Astrocyte of the cerebellum (primary cell): ENCODE measurements around the gene PRTFDC1.

Experiments
- DNase-seq: peaks from one replicate; pipeline ENCODE4 v3.0.0-alpha.2; 2011; ENCODE audit warnings: low read depth
- H3K4me3 ChIP-seq: 2 replicates; pipeline ENCODE4 v1.5.1; 2011; ENCODE audit warnings: mild to moderate bottlenecking, low read depth, low read length, moderate library complexity
- in situ Hi-C: cut with HindIII; loops from 2 replicates; pipeline ENCODE4 v1.10.0; 2017; ENCODE audit warnings: low sequenced_read_pairs
- TF ChIP-seq, protein P1 (sequence below): IDR thresholded peaks from 2 replicates; pipeline ENCODE4 v1.5.1; 2012; ENCODE audit warnings: low read length, low read depth, moderate library complexity, mild to moderate bottlenecking; ENCODE audit errors: missing control alignments

Gene PRTFDC1

DNA sequence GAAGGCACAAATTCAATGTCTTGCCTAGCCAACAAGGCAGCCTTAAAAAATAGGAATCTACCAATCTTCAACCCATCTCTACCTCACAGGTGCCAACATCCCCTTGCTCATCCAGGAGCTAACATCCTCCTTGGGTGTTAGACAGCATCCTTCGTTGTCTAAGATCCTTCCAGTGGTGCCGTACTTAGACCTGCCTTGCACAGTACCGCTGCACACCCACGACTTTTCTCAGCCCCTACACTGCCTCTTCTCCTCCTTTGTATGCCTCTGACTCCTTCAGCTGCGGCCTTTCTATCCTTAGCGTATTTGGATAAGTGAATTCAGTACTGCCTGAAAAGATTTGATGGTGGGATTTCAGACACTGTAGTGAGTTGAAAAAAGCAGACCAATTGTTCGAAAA is 15.9 kb upstream of the PRTFDC1 start:
- in situ Hi-C loops, result no loop called here
- TF ChIP-seq, protein P1, sequence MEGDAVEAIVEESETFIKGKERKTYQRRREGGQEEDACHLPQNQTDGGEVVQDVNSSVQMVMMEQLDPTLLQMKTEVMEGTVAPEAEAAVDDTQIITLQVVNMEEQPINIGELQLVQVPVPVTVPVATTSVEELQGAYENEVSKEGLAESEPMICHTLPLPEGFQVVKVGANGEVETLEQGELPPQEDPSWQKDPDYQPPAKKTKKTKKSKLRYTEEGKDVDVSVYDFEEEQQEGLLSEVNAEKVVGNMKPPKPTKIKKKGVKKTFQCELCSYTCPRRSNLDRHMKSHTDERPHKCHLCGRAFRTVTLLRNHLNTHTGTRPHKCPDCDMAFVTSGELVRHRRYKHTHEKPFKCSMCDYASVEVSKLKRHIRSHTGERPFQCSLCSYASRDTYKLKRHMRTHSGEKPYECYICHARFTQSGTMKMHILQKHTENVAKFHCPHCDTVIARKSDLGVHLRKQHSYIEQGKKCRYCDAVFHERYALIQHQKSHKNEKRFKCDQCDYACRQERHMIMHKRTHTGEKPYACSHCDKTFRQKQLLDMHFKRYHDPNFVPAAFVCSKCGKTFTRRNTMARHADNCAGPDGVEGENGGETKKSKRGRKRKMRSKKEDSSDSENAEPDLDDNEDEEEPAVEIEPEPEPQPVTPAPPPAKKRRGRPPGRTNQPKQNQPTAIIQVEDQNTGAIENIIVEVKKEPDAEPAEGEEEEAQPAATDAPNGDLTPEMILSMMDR, result no peak
- no peak overlapping the region for H3K4me3 ChIP-seq
- no peak for DNase-seq

DNA sequence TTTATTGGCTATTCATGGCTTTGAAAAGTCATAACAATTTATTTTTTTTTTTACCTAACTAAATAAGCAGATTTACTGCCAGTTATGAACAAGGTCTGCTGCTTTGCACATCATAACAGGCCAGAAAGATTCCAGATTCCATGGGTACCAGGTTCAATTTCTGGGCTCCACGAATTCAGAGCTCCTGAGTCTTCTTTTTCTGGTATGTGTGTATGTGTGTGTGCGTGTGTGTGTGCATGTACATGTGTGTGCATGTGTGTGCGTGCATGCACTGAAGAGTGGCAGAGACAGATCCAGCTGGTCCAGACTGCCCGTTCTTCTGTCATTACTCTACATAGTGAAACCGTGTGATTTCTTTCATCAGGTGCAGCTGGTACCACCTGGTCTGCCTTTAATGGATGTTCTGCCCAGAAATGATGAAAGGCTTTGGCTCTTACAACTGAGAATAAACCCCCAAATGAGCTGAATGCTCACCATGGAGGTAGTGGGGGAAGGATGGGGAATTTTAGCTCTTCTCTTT is 14.6 kb upstream of the PRTFDC1 start:
- TF ChIP-seq, protein P1, result no peak
- H3K4me3 ChIP-seq, result no peak overlapping the region
- DNase-seq, result no peak
- in situ Hi-C loops, result no loop called here

GRCh38 chr10:24965051-24965450 is 12.6 kb upstream of the PRTFDC1 start:
- DNase-seq, result no peak
- H3K4me3 ChIP-seq, result no peak overlapping the region
- in situ Hi-C loops, result no loop called here
- TF ChIP-seq, protein P1, result no peak

- DNase-seq, result no peak
- TF ChIP-seq, protein P1, result no peak
- in situ Hi-C loops, result no loop called here
- H3K4me3 ChIP-seq, result no peak overlapping the region
Observed at GRCh38 chr10:24963521-24964041, 11.2 kb upstream of the PRTFDC1 start.

DNA sequence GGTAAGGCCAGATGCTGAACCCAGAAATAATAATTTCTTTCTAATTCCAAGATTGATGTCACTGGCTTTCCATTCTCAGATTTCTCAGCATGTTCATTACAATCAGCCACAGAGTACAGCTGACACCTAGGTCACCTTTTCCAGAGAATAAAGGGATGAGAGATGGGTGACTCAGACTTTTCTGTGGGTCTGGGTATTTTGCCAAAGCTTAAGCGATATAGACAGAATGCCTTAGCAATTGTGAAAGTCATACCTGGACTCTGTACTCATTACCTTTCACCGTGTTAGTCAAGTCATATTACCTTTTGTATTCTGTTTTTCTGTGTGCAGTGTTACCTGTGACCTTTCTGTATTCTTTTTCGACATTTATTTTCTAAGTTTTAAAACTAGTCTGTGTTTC is 10.6 kb upstream of the PRTFDC1 start:
- no peak overlapping the region for H3K4me3 ChIP-seq
- in situ Hi-C loops, result no loop called here
- TF ChIP-seq, protein P1, result no peak
- DNase-seq, result peak; percentile 60

GRCh38 chr10:24961582-24961981 is 9.2 kb upstream of the PRTFDC1 start:
- in situ Hi-C loops, result no loop called here
- TF ChIP-seq, protein P1, result no peak
- no peak overlapping the region for H3K4me3 ChIP-seq
- no peak for DNase-seq

DNA sequence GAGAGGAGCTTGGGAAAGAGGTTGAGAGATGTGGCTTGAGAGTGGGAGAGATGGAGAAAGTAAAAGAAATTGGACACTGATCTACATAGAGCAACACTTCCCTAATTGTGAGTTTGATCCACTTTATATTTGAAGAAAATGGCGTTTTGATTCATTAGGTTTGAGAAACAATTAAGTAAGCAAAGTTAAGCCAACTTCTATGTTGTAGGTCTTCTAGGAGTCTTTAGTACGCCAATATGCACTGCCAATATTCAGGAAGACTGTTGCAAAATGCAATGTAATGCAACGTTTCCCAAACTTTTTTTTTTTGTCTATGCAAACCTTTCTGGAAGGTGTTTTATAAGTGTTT is 7.0 kb upstream of the PRTFDC1 start:
- TF ChIP-seq, protein P1, result no peak
- H3K4me3 ChIP-seq, result no peak overlapping the region
- DNase-seq, result no peak
- in situ Hi-C loops, result no loop called here
